Stimulated activated naive CD8-positive, alpha-beta T cell treated with anti-CD3 and anti-CD28 coated beads, Interleukin-15, Interleukin-2, amounts not matched to agents 100 U/mL and 50 U/mL, for 24 hours (primary cell): ENCODE results near the gene ABLIM2.

Experiments
- ATAC-seq: fragments of 150-1000 bp; cut with Tn5 transposase; one replicate; pipeline ENCODE4 v1.10.0; 2021
- DNase-seq: peaks from one replicate; pipeline ENCODE4 v3.0.0; 2021

Gene ABLIM2

GRCh38 chr4:8022767-8023695 lies 135.6 kb downstream of the ABLIM2 start:
- no peak for ATAC-seq
- DNase-seq, result no peak

DNA sequence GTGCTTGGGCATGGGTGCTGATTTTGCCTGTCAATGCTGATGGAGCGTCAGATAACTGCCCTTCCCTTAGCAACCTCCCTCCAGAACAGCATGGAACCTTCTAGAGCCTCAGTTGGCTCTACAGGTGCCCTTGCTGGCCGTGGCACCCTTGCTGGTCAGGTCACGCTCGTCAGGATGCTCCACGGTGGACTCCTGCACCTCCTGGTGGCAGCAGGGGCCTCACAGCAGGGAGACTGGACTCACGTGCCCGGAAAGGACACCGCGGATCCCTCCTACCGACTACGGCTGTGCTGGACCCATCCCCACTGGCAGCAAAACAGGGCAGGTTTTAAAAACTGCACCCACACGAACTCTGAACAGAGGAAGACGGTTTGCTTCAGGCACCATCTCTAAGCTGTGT lies 136.8 kb downstream of the ABLIM2 start:
- ATAC-seq (no peak), DNase-seq (no peak)

- ATAC-seq (no peak), DNase-seq (no peak)
Observed at GRCh38 chr4:8019396-8020365, 138.9 kb downstream of the ABLIM2 start.

GRCh38 chr4:8016527-8016926 lies 142.1 kb downstream of the ABLIM2 start:
- no peak for ATAC-seq
- DNase-seq, result no peak

DNA sequence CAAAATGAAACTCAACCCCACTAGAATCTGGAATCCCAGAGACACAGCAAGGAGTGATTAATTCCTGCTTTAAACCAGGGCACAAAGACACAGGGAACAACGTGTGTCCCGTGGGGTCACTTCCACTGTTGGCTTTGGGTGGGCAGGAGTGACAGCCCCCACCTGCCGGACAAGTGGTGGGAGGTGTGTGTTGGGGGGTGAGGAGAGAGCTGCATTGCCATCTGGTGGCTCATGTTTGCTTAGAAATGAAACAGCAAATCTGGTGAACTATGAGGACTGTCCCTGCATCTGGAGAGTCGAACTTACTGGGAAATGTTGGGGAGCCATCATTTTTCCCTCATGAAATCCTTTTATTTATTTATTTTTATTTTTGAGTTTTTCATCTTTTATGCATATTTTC lies 143.1 kb downstream of the ABLIM2 start:
- no peak for ATAC-seq
- DNase-seq, result no peak

GRCh38 chr4:8013976-8014726 lies 144.5 kb downstream of the ABLIM2 start:
- ATAC-seq (no peak), DNase-seq (no peak)

DNA sequence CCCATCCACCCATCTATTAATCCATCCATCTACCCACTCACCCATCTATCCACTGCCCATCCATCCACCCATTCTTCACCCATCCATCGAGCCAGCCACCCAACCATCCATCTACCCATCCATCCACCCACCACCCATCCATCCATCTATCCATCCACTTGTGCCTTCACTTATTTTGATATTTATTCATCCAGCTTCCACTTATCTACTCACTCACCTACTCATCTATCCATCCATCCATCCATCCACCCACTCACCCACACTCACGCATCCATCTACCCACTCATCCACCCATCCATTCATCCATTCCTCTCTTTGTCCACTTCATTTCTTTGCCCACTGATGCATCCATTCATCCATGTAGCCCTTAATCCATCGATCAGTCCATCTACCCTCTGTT lies 146.1 kb downstream of the ABLIM2 start:
- DNase-seq, result no peak
- no peak for ATAC-seq

- no peak for DNase-seq
- no peak for ATAC-seq
Observed at GRCh38 chr4:8010618-8011017, 148.0 kb downstream of the ABLIM2 start.

- no peak for DNase-seq
- no peak for ATAC-seq
Observed at GRCh38 chr4:8009710-8010511, 148.7 kb downstream of the ABLIM2 start.

- no peak for DNase-seq
- no peak for ATAC-seq
Observed at GRCh38 chr4:8009097-8009496, 149.5 kb downstream of the ABLIM2 start.

DNA sequence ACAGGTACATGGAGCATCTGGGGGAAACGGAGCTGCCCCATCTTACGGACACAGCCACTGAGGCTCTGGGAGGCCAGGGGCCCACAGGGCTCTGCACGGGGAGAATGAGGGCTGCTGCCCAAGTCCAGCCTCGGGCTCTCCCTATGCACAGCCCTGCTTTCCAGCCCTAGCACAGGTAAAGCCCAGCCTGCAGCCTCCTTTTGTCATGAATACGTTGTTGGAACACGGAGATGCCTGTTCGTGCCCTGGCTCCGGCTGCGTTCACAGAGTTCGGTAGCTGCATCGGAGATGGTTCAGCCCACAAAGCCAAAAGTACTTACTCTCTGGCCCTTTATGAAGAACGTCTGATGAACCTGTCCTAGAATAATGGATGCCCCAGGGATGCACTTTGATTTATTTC lies 150.2 kb downstream of the ABLIM2 start:
- DNase-seq (no peak), ATAC-seq (no peak)

DNA sequence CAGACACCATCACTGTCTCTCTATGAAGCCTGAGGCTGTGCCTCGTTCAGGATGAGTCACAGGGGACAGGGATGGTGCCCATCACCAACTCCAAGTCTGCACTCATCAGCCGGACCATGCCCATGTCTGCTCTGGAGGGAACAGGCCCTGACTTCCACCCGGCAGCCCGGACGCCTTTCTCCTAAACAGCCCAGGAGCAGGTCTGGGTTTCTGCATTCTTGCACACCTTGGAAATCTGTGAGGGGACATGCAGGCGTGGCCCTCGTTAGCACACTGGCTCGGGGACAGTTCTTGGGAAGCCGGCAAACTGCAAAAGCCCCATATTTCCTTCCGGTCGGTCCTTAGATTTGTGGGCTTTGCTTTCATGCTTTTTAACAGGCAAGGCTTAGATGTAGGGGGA lies 151.0 kb downstream of the ABLIM2 start:
- DNase-seq, result no peak
- ATAC-seq, result no peak

- ATAC-seq (no peak), DNase-seq (no peak)
Observed at GRCh38 chr4:8006471-8006870, 152.1 kb downstream of the ABLIM2 start.

DNA sequence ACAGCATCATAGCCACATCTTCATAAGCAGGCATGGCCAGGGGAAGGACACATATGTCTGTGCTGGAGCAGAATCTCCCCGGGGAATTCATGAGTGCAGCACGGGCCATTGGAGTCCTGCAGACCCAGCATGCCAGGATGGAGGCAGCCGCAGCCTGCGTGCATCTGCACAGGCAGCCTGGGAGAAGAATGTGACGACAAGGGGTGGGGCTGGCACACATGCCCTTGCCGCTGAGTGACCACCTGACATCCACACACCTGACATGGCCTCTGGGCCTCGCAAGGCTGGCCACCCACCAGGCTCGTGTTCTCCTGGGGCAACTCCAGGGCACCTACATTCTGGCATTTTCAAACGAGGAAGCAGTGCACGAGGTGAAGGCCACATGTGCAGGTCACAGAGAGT lies 152.8 kb downstream of the ABLIM2 start:
- ATAC-seq (no peak), DNase-seq (no peak)

GRCh38 chr4:8005033-8005808 lies 153.4 kb downstream of the ABLIM2 start:
- no peak for ATAC-seq
- no peak for DNase-seq

GRCh38 chr4:8004066-8004465 lies 154.5 kb downstream of the ABLIM2 start:
- ATAC-seq, result no peak

GRCh38 chr4:8002525-8003309 lies 155.9 kb downstream of the ABLIM2 start:
- DNase-seq (no peak), ATAC-seq (no peak)

More at GRCh38 chr4:8004066-8004465, 154.5 kb downstream of the ABLIM2 start:
- no peak for DNase-seq

- ATAC-seq, result no peak
- DNase-seq, result no peak
Observed at GRCh38 chr4:8001564-8002355, 156.9 kb downstream of the ABLIM2 start.
